Esophagus squamous epithelium (tissue), 5 donors: ENCODE data around the gene LIPM. TPM values are rescaled to one million over a fixed set of nuclear protein-coding genes. Genes with fewer than 3 reads are reported as not detected.

Source experiments
- DNase-seq: peaks from one replicate; lab custom pipeline; 2025; lab: John Stamatoyannopoulos, UW
- H3K27ac ChIP-seq, 4 donors: fragments of 200-600 bp; sonication (generic); one replicate each; pipeline ENCODE4 v1.5.1; 2016 to 2019; ENCODE audit warnings: mild to moderate bottlenecking in 1 of 4
- H3K27me3 ChIP-seq, 4 donors: fragments of 200-600 bp; sonication (generic); 1 replicate in 3 of 4; 2 replicates in 1 of 4; pipeline versions ENCODE4 v1.5.1 to v1.6.0; 2017 to 2021; ENCODE audit warnings: antibody characterized with exemption in 1 of 4
- H3K36me3 ChIP-seq, 3 donors: fragments of 200-600 bp; sonication (generic); one replicate each; pipeline ENCODE4 v1.5.1; 2016 to 2019
- H3K4me1 ChIP-seq, 3 donors: fragments of 200-600 bp; sonication (generic); one replicate each; pipeline ENCODE4 v1.5.1; 2017 to 2019
- H3K4me3 ChIP-seq, 4 donors: fragments of 200-600 bp; sonication (generic); 1 replicate in 3 of 4; 2 replicates in 1 of 4; pipeline ENCODE4 v1.5.1; 2016 to 2019; ENCODE audit warnings: mild to moderate bottlenecking in 2 of 4, moderate library complexity in 1 of 4
- H3K9me3 ChIP-seq, 3 donors: fragments of 200-600 bp; sonication (generic); one replicate each; pipeline ENCODE4 v1.5.1; 2016 to 2019
- POLR2A ChIP-seq, 4 donors: fragments of 450-650 bp; IDR thresholded peaks; one replicate each; pipeline ENCODE4 v1.6.1; 2017; ENCODE audit warnings: antibody characterized with exemption in 4 of 4, mild to moderate bottlenecking in 4 of 4, moderate library complexity in 3 of 4
- WGBS, 2 donors: methylation state at CpG; one replicate each; pipeline ENCODE4 v1.1.5; 2018; 5-methylcytosine and 5-hydroxymethylcytosine counted together
- intact Hi-C: fragments of 100-400 bp; cut with DNase I; formaldehyde crosslinking; loops from one replicate; pipeline ENCODE4 v1.15.0; 2022
- total RNA-seq, 4 donors: library from RNA; depleted of rRNA; stranded (reverse); fragments of >200 nt; gene quantifications; one replicate each; pipeline ENCODE4 v1.1.0, GENCODE V29; 2016
- TF ChIP-seq, protein P1 (sequence below), 6 experiments: fragments of 450-650 bp in 4 of 6; fragments of 200-600 bp in 2 of 6; sonication (generic) in 2 of 6; IDR thresholded peaks; one replicate each; pipeline ENCODE4 v1.5.1; 2016 to 2019; ENCODE audit warnings: antibody characterized with exemption in 6 of 6, mild to moderate bottlenecking in 4 of 6, moderate library complexity in 4 of 6
- donor health status: DM: yes; HTN: yes; CAD: no.

LIPM gene
- total RNA-seq, 4 donors from 2014 or later = not detected

DNA sequence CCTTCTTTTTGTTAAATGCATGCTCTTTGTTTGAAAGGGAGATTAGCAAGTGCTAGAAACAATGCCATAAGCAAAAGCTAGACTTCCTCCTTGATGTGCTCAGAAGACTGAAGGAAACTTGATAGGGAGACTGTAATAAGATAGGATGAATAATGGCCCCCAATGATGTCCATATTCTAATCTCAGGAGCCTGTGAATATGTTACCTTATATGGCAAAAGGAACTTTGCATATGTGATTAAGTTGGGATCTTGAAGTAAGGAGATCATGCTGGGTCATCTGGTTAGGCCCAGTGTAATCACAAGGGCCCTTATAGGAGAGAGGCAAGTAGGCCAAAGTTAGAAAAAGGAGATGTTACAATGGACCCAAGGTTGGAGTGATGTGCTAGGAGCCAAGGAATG, 13.6 kb upstream of the LIPM start:
- no peaks in the 10 kb centered on the region for H3K4me1 ChIP-seq
- no peak for DNase-seq
- intact Hi-C loops = no loop called here
- H3K4me3 ChIP-seq = no peak overlapping the region
- no peak overlapping the region for H3K27ac ChIP-seq
- TF ChIP-seq, protein P1, sequence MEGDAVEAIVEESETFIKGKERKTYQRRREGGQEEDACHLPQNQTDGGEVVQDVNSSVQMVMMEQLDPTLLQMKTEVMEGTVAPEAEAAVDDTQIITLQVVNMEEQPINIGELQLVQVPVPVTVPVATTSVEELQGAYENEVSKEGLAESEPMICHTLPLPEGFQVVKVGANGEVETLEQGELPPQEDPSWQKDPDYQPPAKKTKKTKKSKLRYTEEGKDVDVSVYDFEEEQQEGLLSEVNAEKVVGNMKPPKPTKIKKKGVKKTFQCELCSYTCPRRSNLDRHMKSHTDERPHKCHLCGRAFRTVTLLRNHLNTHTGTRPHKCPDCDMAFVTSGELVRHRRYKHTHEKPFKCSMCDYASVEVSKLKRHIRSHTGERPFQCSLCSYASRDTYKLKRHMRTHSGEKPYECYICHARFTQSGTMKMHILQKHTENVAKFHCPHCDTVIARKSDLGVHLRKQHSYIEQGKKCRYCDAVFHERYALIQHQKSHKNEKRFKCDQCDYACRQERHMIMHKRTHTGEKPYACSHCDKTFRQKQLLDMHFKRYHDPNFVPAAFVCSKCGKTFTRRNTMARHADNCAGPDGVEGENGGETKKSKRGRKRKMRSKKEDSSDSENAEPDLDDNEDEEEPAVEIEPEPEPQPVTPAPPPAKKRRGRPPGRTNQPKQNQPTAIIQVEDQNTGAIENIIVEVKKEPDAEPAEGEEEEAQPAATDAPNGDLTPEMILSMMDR (IDR thresholded peaks at IDR 0.05) = no peak
- no peak for TF ChIP-seq POLR2A (IDR thresholded peaks at IDR 0.05)
- H3K27me3 ChIP-seq = no peaks in the 10 kb centered on the region
- no peaks in the 10 kb centered on the region for H3K36me3 ChIP-seq
- no peaks in the 10 kb centered on the region for H3K9me3 ChIP-seq

DNA sequence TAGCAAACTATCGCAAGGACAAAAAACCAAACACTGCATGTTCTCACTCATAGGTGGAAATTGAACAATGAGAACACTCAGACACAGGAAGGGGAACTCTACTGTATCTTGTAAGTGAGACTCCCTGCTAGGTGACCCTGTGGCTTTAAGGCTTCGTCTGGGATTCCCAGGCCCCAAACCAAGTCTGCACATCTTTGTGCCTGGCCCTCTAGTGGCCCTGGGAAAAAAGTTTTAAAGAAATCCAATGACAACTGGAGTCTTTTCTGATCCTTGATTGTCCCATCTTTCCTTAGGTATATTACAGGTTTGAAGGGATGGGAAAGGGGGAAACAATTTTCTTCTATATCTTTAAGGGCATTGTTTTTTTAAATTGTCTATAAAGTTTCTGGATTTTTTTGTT, 10.6 kb upstream of the LIPM start:
- H3K27me3 ChIP-seq = no peaks in the 10 kb centered on the region
- intact Hi-C loops = no loop called here
- DNase-seq = no peak
- WGBS, 2 donors = 50% methylated on average over 2 of the region's 2 CpGs
- H3K27ac ChIP-seq = no peak overlapping the region
- H3K4me3 ChIP-seq = no peak overlapping the region
- H3K4me1 ChIP-seq = no peaks in the 10 kb centered on the region
- TF ChIP-seq, protein P1 (IDR thresholded peaks at IDR 0.05) = peak in 3 of 6 experiments; percentile 26 to 58 (median 28)
- no peak for TF ChIP-seq POLR2A (IDR thresholded peaks at IDR 0.05)
- H3K36me3 ChIP-seq = no peaks in the 10 kb centered on the region
- H3K9me3 ChIP-seq = no peaks in the 10 kb centered on the region

DNA sequence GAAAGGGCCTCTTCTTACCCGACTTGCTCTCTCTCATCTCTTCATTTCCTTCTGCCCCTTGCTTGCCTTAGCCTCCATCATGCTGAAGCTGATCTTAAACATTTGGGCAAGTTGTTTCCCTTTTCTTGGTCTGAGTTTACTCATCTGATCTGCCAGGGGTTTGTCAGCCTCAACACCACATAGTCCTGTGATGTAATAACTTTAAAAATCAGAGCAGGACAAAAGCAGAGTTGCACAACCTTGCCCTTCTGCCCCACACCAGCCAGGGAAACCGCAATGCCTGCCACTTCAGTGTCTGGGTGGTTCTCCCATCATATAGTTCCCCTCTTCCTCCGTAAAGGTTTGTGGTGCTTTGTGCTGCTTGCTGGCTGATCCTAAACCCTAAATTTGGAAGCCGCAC, 9.9 kb upstream of the LIPM start:
- Histone ChIP-seq H3K27me3 (no peaks in the 10 kb centered on the region), H3K4me1 (no peaks in the 10 kb centered on the region), H3K36me3 (no peaks in the 10 kb centered on the region), H3K9me3 (no peaks in the 10 kb centered on the region), H3K4me3 (no peak overlapping the region), H3K27ac (no peak overlapping the region)
- TF ChIP-seq POLR2A (IDR thresholded peaks at IDR 0.05) = no peak
- TF ChIP-seq, protein P1 (IDR thresholded peaks at IDR 0.05) = no peak
- intact Hi-C loops = no loop called here
- WGBS, 2 donors = 65 to 80% methylated on average over 3 to 4 of the region's 4 CpGs
- no peak for DNase-seq

DNA sequence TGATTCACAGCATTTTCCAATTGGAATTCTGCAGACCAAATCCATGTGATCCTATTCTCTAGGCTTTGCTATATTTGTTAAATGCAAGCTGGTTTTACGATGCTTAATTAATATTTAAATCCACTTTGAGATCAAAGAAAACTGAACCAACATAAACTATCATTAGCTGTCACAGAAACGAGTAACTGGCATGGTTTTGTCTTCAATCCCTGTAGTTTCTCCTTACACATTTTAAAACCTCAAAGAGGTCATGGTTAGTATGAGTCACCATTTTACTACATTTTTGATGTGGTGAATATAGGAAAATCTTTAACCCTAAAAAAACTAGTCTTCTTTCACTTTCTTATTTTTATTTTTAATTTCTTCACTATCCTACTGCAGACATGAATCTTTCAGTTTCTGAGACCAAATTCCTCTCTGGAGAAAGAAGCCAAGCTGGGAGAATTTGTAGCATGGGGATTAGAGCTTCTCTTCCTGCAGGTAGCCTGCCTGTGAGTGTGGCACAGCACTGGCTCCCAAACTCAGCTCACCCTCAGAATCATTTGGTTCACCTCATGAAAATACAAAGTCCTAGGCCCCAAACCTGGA, 8.7 kb upstream of the LIPM start:
- 27 to 30% methylated on average over 2 of the region's 2 CpGs for WGBS, 2 donors
- Histone ChIP-seq H3K27ac (no peak overlapping the region), H3K4me3 (no peak overlapping the region), H3K9me3 (no peaks in the 10 kb centered on the region), H3K27me3 (no peaks in the 10 kb centered on the region), H3K36me3 (no peaks in the 10 kb centered on the region), H3K4me1 (no peaks in the 10 kb centered on the region)
- TF ChIP-seq POLR2A (IDR thresholded peaks at IDR 0.05) = no peak
- TF ChIP-seq, protein P1 (IDR thresholded peaks at IDR 0.05) = no peak
- no peak for DNase-seq
- intact Hi-C loops = no loop called here

DNA sequence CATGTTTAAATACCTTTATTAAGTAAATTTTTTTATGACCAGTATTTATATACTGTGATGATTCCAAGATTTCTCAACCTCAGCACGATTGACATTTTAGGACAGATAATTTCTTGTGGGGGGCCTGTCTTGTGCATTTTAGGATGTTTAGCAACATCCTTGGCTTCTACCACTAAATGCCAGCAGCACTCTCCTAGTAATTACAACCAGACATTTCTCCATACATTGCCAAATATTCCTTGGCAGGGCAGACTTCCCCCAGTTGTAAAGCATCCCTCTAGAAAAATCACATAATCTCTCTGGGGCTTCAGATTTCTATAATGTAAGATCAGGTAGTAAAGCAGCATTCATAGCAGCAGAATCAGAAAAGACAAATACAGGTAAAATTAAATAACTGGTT, 7.8 kb upstream of the LIPM start:
- H3K27me3 ChIP-seq = no peaks in the 10 kb centered on the region
- no peaks in the 10 kb centered on the region for H3K36me3 ChIP-seq
- intact Hi-C loops = no loop called here
- 54 to 67% methylated on average over 1 of the region's 1 CpG for WGBS, 2 donors
- TF ChIP-seq POLR2A (IDR thresholded peaks at IDR 0.05) = no peak
- no peak for DNase-seq
- no peak overlapping the region for H3K27ac ChIP-seq
- H3K4me1 ChIP-seq = no peaks in the 10 kb centered on the region
- H3K4me3 ChIP-seq = no peak overlapping the region
- no peaks in the 10 kb centered on the region for H3K9me3 ChIP-seq
